ENCODE data around the gene LACC1.

GRCh38 chr13:43910856-43911255 is 31.2 kb downstream of the LACC1 start:
- TF ChIP-seq CTCF (IDR thresholded peaks at IDR 0.05) (no peak), POLR2A (IDR thresholded peaks at IDR 0.05) (no peak)

All from sigmoid colon (tissue), 3 donors.